ENCODE results near the gene ALPG. TPM values are rescaled to one million over a fixed set of nuclear protein-coding genes. Genes with fewer than 3 reads are reported as not detected.

Gene ALPG
- total RNA-seq, 2 donors from 2014 or later, result not detected

DNA sequence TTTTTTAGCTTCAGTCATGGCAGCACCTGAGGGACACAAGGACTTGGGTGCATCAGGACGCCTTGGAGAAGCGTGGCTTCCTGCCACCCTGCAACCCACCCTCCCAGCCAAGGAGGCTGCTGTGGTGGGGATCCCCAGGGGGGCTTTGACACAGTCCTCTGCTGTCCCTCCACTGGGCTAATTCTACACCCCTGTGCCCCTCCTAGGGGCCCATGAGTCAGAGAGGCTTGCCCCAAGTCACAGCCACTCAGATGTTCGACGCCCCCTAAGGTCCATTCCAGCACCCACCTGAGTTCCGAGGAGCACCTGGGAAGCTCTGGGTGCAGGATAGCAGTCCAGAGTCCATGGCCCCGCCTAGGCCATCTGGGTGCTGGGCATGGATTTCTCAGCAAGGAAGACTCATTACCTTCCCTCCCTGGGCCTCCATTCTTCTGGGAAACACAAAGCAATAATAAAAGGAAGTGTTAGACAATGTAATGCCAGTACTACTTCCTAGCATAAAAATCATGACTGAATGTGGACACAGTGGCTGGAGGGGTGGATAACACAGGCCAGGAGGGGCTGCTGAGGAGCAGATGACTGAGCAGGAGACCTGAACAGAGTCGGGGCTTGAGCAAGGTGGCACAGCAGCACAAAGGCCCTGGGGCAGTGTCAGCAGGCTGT, 3.7 kb downstream of the ALPG start:
- Histone ChIP-seq H3K27ac (ENCODE audit: low read depth, low read length) (no peak overlapping the region), H3K4me1 (ENCODE audit: control insufficient read depth, insufficient read depth, low read length) (no peaks in the 10 kb centered on the region), H3K9me3 (ENCODE audit: control insufficient read depth, low read length) (no peaks in the 10 kb centered on the region), H3K36me3 (ENCODE audit: control insufficient read depth, insufficient read depth, low read length) (no peaks in the 10 kb centered on the region), H3K9ac (ENCODE audit: extremely low read depth, low read length, poor library complexity, severe bottlenecking) (no peak overlapping the region), H3K27me3 (ENCODE audit: control insufficient read depth, insufficient read depth, low read length, poor library complexity, severe bottlenecking) (peaks cover 37% of the 10 kb centered on the region), H3K4me3 (ENCODE audit: low read length) (no peak overlapping the region)
- no peaks in the 10 kb centered on the region for H3K9me3 Mint-ChIP-seq
- H3K27me3 Mint-ChIP-seq (ENCODE audit: insufficient read depth), result peaks cover 30% of the 10 kb centered on the region
- peak; percentile 44 for DNase-seq
- H3K4me3 Mint-ChIP-seq, result no peak overlapping the region
- H3K27ac Mint-ChIP-seq, result no peak overlapping the region
- no peaks in the 10 kb centered on the region for H3K4me1 Mint-ChIP-seq
- H3K36me3 Mint-ChIP-seq (ENCODE audit: low read depth), result no peaks in the 10 kb centered on the region
- TF ChIP-seq, protein P1, sequence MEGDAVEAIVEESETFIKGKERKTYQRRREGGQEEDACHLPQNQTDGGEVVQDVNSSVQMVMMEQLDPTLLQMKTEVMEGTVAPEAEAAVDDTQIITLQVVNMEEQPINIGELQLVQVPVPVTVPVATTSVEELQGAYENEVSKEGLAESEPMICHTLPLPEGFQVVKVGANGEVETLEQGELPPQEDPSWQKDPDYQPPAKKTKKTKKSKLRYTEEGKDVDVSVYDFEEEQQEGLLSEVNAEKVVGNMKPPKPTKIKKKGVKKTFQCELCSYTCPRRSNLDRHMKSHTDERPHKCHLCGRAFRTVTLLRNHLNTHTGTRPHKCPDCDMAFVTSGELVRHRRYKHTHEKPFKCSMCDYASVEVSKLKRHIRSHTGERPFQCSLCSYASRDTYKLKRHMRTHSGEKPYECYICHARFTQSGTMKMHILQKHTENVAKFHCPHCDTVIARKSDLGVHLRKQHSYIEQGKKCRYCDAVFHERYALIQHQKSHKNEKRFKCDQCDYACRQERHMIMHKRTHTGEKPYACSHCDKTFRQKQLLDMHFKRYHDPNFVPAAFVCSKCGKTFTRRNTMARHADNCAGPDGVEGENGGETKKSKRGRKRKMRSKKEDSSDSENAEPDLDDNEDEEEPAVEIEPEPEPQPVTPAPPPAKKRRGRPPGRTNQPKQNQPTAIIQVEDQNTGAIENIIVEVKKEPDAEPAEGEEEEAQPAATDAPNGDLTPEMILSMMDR (conservative IDR thresholded peaks at IDR 0.05), result no peak
- WGBS, 2 experiments (ENCODE audit: insufficient coverage in 1 of 2, insufficient read length in 1 of 2), result 89 to 100% methylated on average over 3 to 7 of the region's 7 CpGs

DNA sequence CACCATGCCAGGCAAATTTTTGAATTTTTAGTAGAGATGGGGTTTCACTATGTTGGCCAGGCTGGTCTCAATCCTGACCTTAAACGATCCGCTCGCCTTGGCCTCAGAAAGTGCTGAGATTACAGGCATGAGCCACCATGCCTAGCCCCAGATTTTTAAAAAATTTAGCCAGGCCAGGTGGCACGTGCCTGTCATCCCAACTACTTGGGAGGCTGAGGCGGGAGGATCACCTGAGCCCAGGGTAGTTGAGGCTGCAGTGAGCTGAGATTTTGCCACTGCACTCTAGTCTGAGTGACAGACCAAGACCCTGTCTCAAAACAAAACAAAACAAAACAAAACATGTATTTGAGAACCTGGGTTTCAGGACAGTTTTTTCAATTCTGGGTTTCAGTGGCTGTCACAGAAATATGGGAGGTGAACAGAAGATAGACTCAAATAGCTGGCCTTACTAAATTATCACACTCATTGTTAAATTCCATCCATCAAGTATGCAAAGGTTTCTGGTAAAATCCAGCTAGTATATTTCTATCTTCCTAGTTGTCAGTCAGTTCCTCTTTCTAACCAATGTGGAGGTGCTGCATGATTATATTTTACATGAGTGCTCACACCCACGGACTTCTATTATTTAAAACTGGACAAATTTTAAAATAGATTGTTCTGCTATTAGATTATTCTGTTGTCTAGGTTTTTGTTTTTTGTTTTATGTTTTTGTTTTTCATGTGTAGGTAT, 5.4 kb downstream of the ALPG start:
- no peak overlapping the region for H3K4me3 ChIP-seq (ENCODE audit: low read length)
- no peaks in the 10 kb centered on the region for H3K36me3 Mint-ChIP-seq (ENCODE audit: low read depth)
- no peaks in the 10 kb centered on the region for H3K4me1 ChIP-seq (ENCODE audit: control insufficient read depth, insufficient read depth, low read length)
- no peaks in the 10 kb centered on the region for H3K9me3 Mint-ChIP-seq
- no peaks in the 10 kb centered on the region for H3K36me3 ChIP-seq (ENCODE audit: control insufficient read depth, insufficient read depth, low read length)
- no peak overlapping the region for H3K9ac ChIP-seq (ENCODE audit: extremely low read depth, low read length, poor library complexity, severe bottlenecking)
- no peak overlapping the region for H3K27ac Mint-ChIP-seq
- H3K27ac ChIP-seq (ENCODE audit: low read depth, low read length), result no peak overlapping the region
- peaks cover 42% of the 10 kb centered on the region for H3K27me3 Mint-ChIP-seq (ENCODE audit: insufficient read depth)
- H3K4me1 Mint-ChIP-seq, result no peaks in the 10 kb centered on the region
- no peaks in the 10 kb centered on the region for H3K9me3 ChIP-seq (ENCODE audit: control insufficient read depth, low read length)
- TF ChIP-seq, protein P1 (conservative IDR thresholded peaks at IDR 0.05), result no peak
- 93 to 95% methylated on average over 5 to 6 of the region's 6 CpGs for WGBS, 2 experiments (ENCODE audit: insufficient coverage in 1 of 2, insufficient read length in 1 of 2)
- peak; percentile 29 for DNase-seq
- H3K27me3 ChIP-seq (ENCODE audit: control insufficient read depth, insufficient read depth, low read length, poor library complexity, severe bottlenecking), result peaks cover 54% of the 10 kb centered on the region
- H3K4me3 Mint-ChIP-seq, result no peak overlapping the region

DNA sequence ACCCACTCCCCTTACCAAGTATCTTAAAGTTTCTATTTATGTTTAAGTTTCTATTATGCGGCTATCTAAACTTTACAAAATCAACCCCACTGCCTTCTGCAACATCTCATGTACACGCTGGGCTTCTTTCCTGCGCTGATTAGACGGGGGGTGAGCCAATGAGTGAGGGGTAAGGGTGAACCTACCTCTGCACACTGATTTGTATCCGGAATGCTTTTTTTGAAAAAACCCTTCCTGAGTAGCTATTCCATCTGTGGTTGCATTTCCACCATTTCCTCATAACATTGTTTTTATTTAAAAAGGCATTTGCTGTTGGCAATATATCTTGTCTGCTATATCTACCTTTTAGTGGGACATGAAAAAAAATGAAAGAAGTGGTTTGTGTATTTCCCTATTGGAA, 6.3 kb downstream of the ALPG start:
- Mint-ChIP-seq H3K4me3 (no peak overlapping the region), H3K4me1 (no peaks in the 10 kb centered on the region), H3K27me3 (ENCODE audit: insufficient read depth) (peaks cover 49% of the 10 kb centered on the region), H3K27ac (no peak overlapping the region), H3K9me3 (no peaks in the 10 kb centered on the region), H3K36me3 (ENCODE audit: low read depth) (no peaks in the 10 kb centered on the region)
- no peaks in the 10 kb centered on the region for H3K36me3 ChIP-seq (ENCODE audit: control insufficient read depth, insufficient read depth, low read length)
- H3K9ac ChIP-seq (ENCODE audit: extremely low read depth, low read length, poor library complexity, severe bottlenecking), result no peak overlapping the region
- H3K4me3 ChIP-seq (ENCODE audit: low read length), result no peak overlapping the region
- H3K9me3 ChIP-seq (ENCODE audit: control insufficient read depth, low read length), result no peaks in the 10 kb centered on the region
- H3K27ac ChIP-seq (ENCODE audit: low read depth, low read length), result no peak overlapping the region
- WGBS, 2 experiments (ENCODE audit: insufficient coverage in 1 of 2, insufficient read length in 1 of 2), result 95 to 100% methylated on average over 1 to 5 of the region's 5 CpGs
- no peaks in the 10 kb centered on the region for H3K4me1 ChIP-seq (ENCODE audit: control insufficient read depth, insufficient read depth, low read length)
- peaks cover 63% of the 10 kb centered on the region for H3K27me3 ChIP-seq (ENCODE audit: control insufficient read depth, insufficient read depth, low read length, poor library complexity, severe bottlenecking)
- peak; percentile 23 for DNase-seq
- TF ChIP-seq, protein P1 (conservative IDR thresholded peaks at IDR 0.05), result no peak
